ENCODE results near the gene DCLK3.

DCLK3 gene

GRCh38 chr3:36666166-36666565 is 98.2 kb downstream of the DCLK3 start:
- no peak for DNase-seq

- DNase-seq, result no peak
Measured at GRCh38 chr3:36663666-36664291, 100.6 kb downstream of the DCLK3 start.

DNA sequence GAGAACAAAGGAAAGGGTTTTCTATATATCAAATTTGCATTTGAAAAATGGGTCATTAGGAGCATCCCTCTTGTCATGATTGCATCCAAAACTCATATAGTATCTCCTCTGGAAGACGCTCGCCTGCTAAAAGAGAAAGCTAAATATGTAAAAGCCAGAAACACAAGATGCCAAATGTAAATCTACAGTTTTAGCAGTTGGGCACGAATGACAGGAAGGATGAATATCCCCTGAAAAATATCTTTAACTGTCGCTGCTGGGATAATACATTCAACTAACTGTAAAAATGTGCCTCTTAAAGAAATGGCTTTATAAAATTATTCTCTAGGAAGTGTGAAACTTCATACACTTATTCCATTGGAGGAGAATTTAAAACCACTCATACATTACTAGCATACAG is 101.7 kb downstream of the DCLK3 start:
- no peak for DNase-seq

Measured in stimulated activated naive CD4-positive, alpha-beta T cell treated with Interleukin-2 at 50 U/mL for 16 hours (primary cell).